HepG2 (cell line): ENCODE data around the gene PLD4. TPM values are rescaled to one million over a fixed set of nuclear protein-coding genes. Genes with fewer than 3 reads are reported as not detected.

Experiments
- DPF2 ChIP-seq: sonication (generic); formaldehyde crosslinking; IDR thresholded peaks from 2 replicates; pipeline ENCODE4 v1.4.0; 2020; ENCODE audit warnings: mild to moderate bottlenecking, low read depth, missing genetic modification reagents, borderline replicate concordance
- HDAC1 ChIP-seq: sonication (generic); formaldehyde crosslinking; IDR thresholded peaks from 2 replicates; pipeline ENCODE4 v1.5.1; 2020; ENCODE audit warnings: mild to moderate bottlenecking, missing genetic modification reagents
- KLF9 ChIP-seq: IDR thresholded peaks from 2 replicates; pipeline ENCODE4 v1.6.1; 2016; ENCODE audit warnings: low read depth
- MNT ChIP-seq: fragments of 450-650 bp; IDR thresholded peaks from 2 replicates; pipeline ENCODE4 v1.6.1; 2016
- PATZ1 ChIP-seq: sonication (generic); formaldehyde crosslinking; IDR thresholded peaks from 2 replicates; pipeline ENCODE4 v1.4.0; 2020; ENCODE audit warnings: missing genetic modification reagents
- PPARG ChIP-seq: conservative IDR thresholded peaks from 2 replicates; pipeline ENCODE4 v1.6.1; 2016; ENCODE audit warnings: missing biosample characterization, missing genetic modification reagents
- PRDM15 ChIP-seq: sonication (generic); formaldehyde crosslinking; IDR thresholded peaks from 2 replicates; pipeline ENCODE4 v1.4.0; 2020; ENCODE audit warnings: missing genetic modification reagents
- SALL1 ChIP-seq: sonication (generic); formaldehyde crosslinking; IDR thresholded peaks from 2 replicates; pipeline ENCODE4 v1.8.0; 2022; ENCODE audit warnings: mild to moderate bottlenecking, missing genetic modification reagents
- SOX6 ChIP-seq, 2 experiments: fragments of 450-650 bp in 1 of 2; sonication (generic) in 1 of 2; formaldehyde crosslinking in 1 of 2; IDR thresholded peaks; 2 replicates each; pipeline versions ENCODE4 v1.4.0 to v1.6.1; 2017 to 2020; ENCODE audit warnings: antibody characterized with exemption in 1 of 2, mild to moderate bottlenecking in 1 of 2, missing genetic modification reagents in 1 of 2
- TBX2 ChIP-seq: sonication (generic); formaldehyde crosslinking; IDR thresholded peaks from 2 replicates; pipeline ENCODE4 v1.5.0; 2020; ENCODE audit warnings: missing genetic modification reagents, mild to moderate bottlenecking, borderline replicate concordance
- TFE3 ChIP-seq: IDR thresholded peaks from 2 replicates; pipeline ENCODE4 v1.6.1; 2016
- ZBTB39 ChIP-seq: sonication (generic); formaldehyde crosslinking; IDR thresholded peaks from 2 replicates; pipeline ENCODE4 v1.5.0; 2020; ENCODE audit warnings: missing genetic modification reagents
- ZNF362 ChIP-seq: sonication (generic); formaldehyde crosslinking; IDR thresholded peaks from 2 replicates; pipeline ENCODE4 v1.4.0; 2020; ENCODE audit warnings: missing genetic modification reagents, mild to moderate bottlenecking, borderline replicate concordance
- ZNF549 ChIP-seq: sonication (generic); formaldehyde crosslinking; IDR thresholded peaks from 2 replicates; pipeline ENCODE4 v1.5.0; 2020; ENCODE audit warnings: missing genetic modification reagents
- polyA plus RNA-seq, 8 experiments: library from polyadenylated mRNA; depleted of rRNA in 3 of 8; stranded (reverse) in 7 of 8; unstranded in 1 of 8; fragments of >200 nt; fragmentation: Illumina TruSeq in 4 of 8; extraction: Trizol in 4 of 8; gene quantifications; 2 replicates each; pipeline versions ENCODE4 v1.2.1 to v1.2.3, GENCODE V29; 2011 to 2016; ENCODE audit warnings: low read depth in 4 of 8, missing spikeins in 1 of 8, mixed read lengths in 1 of 8; ENCODE audit not compliant: insufficient read depth in 1 of 8
- total RNA-seq, 5 experiments: library from RNA; depleted of rRNA; stranded (reverse); fragments of >200 nt; fragmentation: Illumina TruSeq; extraction: Trizol; gene quantifications; 2 replicates each; pipeline ENCODE4 v1.2.3, GENCODE V29; 2016; ENCODE audit warnings: low read depth in 1 of 5

PLD4 gene
- total and polyA plus RNA-seq, 2 of the 13 experiments (the other 11 are each of a cell fraction or from before 2014, with no cell fraction given) = not detected

GRCh38 chr14:104976198-104977007 is 51.7 kb downstream of the PLD4 start (continued):
- TF ChIP-seq ZBTB39 (no peak), HDAC1 (CRISPR knock-in tag) (no peak), PPARG (peak; percentile 27; the same call in 1 of the 2 replicates), SALL1 (CRISPR knock-in tag) (peak; percentile 41; the same call in 1 of the 2 replicates), PRDM15 (CRISPR knock-in tag) (no peak), TFE3 (no peak), ZNF549 (CRISPR knock-in tag) (no peak), ZNF362 (CRISPR knock-in tag) (no peak), MNT (no peak), SOX6 (IDR thresholded peaks at IDR 0.05) (no peak), SOX6 (CRISPR knock-in tag; IDR thresholded peaks at IDR 0.05) (no peak), KLF9 (CRISPR knock-in tag) (no peak), TBX2 (CRISPR knock-in tag) (no peak), PATZ1 (0 out of 2 replicates have a peak, but pooled peaks have one; percentile 13), DPF2 (CRISPR knock-in tag) (no peak)
